IMR-90 (cell line): ENCODE results near the gene ACBD5. TPM values are rescaled to one million over a fixed set of nuclear protein-coding genes. Genes with fewer than 3 reads are reported as not detected.

Experiments used
- ATAC-seq: fragments of 200-7000 bp; cut with Tn5 transposase; 2 replicates; pipeline ENCODE4 v1.9.1; 2020; ENCODE audit warnings: low read depth, mild to moderate bottlenecking, moderate library complexity
- BruUV-seq: library from RNA; stranded (reverse); fragments of 400-500 nt; replicated peaks from 2 replicates; lab custom pipeline; 2021; lab: Mats Ljungman, UMichigan
- CTCF ChIA-PET: fragments of 300-600 bp; formaldehyde crosslinking; extraction: SDS; loops from one replicate; lab custom pipeline; 2021; ENCODE audit warnings: antibody characterized with exemption; lab: Yijun Ruan, JAX
- POLR2A ChIA-PET: fragments of 300-600 bp; sonication (Branson Sonifier 250); formaldehyde crosslinking; loops from one replicate; lab custom pipeline; 2022; ENCODE audit warnings: antibody characterized with exemption; ENCODE audit not compliant: unreplicated experiment; lab: Charles Lee
- DNase-seq: peaks from one replicate; pipeline ENCODE4 v3.0.0; 2013
- H2AFZ ChIP-seq: replicated peaks from 2 replicates; pipeline ENCODE3; 2013; ENCODE audit warnings: low read length, mild to moderate bottlenecking; ENCODE audit not compliant: poor library complexity
- H2AK5ac ChIP-seq: 2 replicates; pipeline ENCODE4 v1.6.1; 2013; ENCODE audit warnings: low read depth, low read length, inconsistent platforms
- H2AK9ac ChIP-seq: replicated peaks from 2 replicates; pipeline ENCODE3; 2013; ENCODE audit warnings: mild to moderate bottlenecking, low read depth, low read length, moderate library complexity; ENCODE audit not compliant: poor library complexity
- H2BK120ac ChIP-seq: 2 replicates; pipeline ENCODE4 v1.6.1; 2013; ENCODE audit warnings: low read depth, low read length, inconsistent platforms
- H2BK15ac ChIP-seq: 3 replicates; pipeline ENCODE4 v1.6.1; 2013; ENCODE audit warnings: low read depth, low read length, inconsistent platforms
- H2BK20ac ChIP-seq: 2 replicates; pipeline ENCODE4 v1.6.1; 2013; ENCODE audit warnings: low read depth, mild to moderate bottlenecking, inconsistent platforms, low read length, moderate library complexity
- H2BK5ac ChIP-seq: 2 replicates; pipeline ENCODE4 v1.6.1; 2013; ENCODE audit warnings: mild to moderate bottlenecking, low read depth, low read length, inconsistent platforms; ENCODE audit not compliant: poor library complexity, severe bottlenecking
- H3K14ac ChIP-seq: replicated peaks from 2 replicates; pipeline ENCODE4 v1.6.1; 2013; ENCODE audit warnings: low read depth, low read length, inconsistent platforms
- H3K18ac ChIP-seq: 2 replicates; pipeline ENCODE4 v1.6.1; 2013; ENCODE audit warnings: low read depth, low read length, control low read depth
- H3K23ac ChIP-seq: 2 replicates; pipeline ENCODE4 v1.6.1; 2013; ENCODE audit warnings: low read depth, low read length, inconsistent platforms
- H3K27ac ChIP-seq: 2 replicates; pipeline ENCODE4 v1.5.1; 2013; ENCODE audit warnings: mild to moderate bottlenecking, control low read depth, low read length; ENCODE audit not compliant: insufficient read depth
- H3K27me3 ChIP-seq: 2 replicates; pipeline ENCODE4 v1.6.1; 2013; ENCODE audit warnings: low read length; ENCODE audit not compliant: control insufficient read depth, insufficient read depth
- H3K36me3 ChIP-seq: 2 replicates; pipeline ENCODE4 v1.6.1; 2013; ENCODE audit warnings: low read length, mixed read lengths; ENCODE audit not compliant: control insufficient read depth, insufficient read depth
- H3K4ac ChIP-seq: 2 replicates; pipeline ENCODE4 v1.6.1; 2013; ENCODE audit warnings: low read depth, low read length, inconsistent platforms
- H3K4me1 ChIP-seq: 2 replicates; pipeline ENCODE4 v1.6.1; 2013; ENCODE audit warnings: low read length, mixed read lengths; ENCODE audit not compliant: control insufficient read depth, insufficient read depth
- H3K4me2 ChIP-seq: 2 replicates; pipeline ENCODE4 v1.6.1; 2013; ENCODE audit warnings: low read depth, mild to moderate bottlenecking, control low read depth, low read length, moderate library complexity
- H3K4me3 ChIP-seq: 2 replicates; pipeline ENCODE4 v1.5.1; 2013; ENCODE audit warnings: low read depth, mild to moderate bottlenecking, control low read depth, low read length, moderate library complexity; ENCODE audit not compliant: insufficient read depth
- H3K56ac ChIP-seq: 2 replicates; pipeline ENCODE4 v1.6.1; 2013; ENCODE audit warnings: low read length, inconsistent platforms; ENCODE audit not compliant: insufficient read depth; ENCODE audit errors: extremely low read depth
- H3K79me1 ChIP-seq, 2 experiments: 2 replicates each; pipeline ENCODE4 v1.6.1; 2013; ENCODE audit warnings: low read length in 2 of 2, inconsistent platforms in 1 of 2, low read depth in 1 of 2
- H3K9ac ChIP-seq: 2 replicates; pipeline ENCODE4 v1.6.1; 2013; ENCODE audit warnings: low read depth, low read length, control low read depth
- H3K9me1 ChIP-seq: 2 replicates; pipeline ENCODE4 v1.6.1; 2013; ENCODE audit warnings: low read length, inconsistent platforms; ENCODE audit not compliant: insufficient read depth
- H3K9me3 ChIP-seq: 2 replicates; pipeline ENCODE4 v1.6.1; 2013; ENCODE audit warnings: low read length; ENCODE audit not compliant: control insufficient read depth, insufficient read depth
- H4K20me1 ChIP-seq: 2 replicates; pipeline ENCODE4 v1.6.1; 2013; ENCODE audit warnings: low read length, inconsistent platforms; ENCODE audit not compliant: insufficient read depth
- H4K5ac ChIP-seq: 2 replicates; pipeline ENCODE4 v1.6.1; 2013; ENCODE audit warnings: mild to moderate bottlenecking, low read depth, low read length, control low read depth
- H4K8ac ChIP-seq, 2 experiments: 2 replicates each; pipeline ENCODE4 v1.6.1; 2013; ENCODE audit warnings: low read depth in 2 of 2, low read length in 2 of 2, control low read depth in 1 of 2, inconsistent platforms in 1 of 2
- H4K91ac ChIP-seq: 2 replicates; pipeline ENCODE4 v1.6.1; 2013; ENCODE audit warnings: low read depth, low read length, inconsistent platforms; ENCODE audit not compliant: insufficient read depth
- BHLHE40 ChIP-seq: fragments of 150-350 bp; IDR thresholded peaks from 2 replicates; pipeline ENCODE4 v1.6.1; 2016; ENCODE audit warnings: mild to moderate bottlenecking, low read depth, low read length
- CEBPB ChIP-seq: IDR thresholded peaks from 2 replicates; pipeline ENCODE4 v1.6.1; 2012; ENCODE audit warnings: low read depth, low read length, improper control_type of control experiment
- CHD1 ChIP-seq: IDR thresholded peaks from 2 replicates; pipeline ENCODE4 v1.6.1; 2012; ENCODE audit warnings: low read depth, low read length, improper control_type of control experiment
- FOS ChIP-seq: fragments of 150-350 bp; IDR thresholded peaks from 2 replicates; pipeline ENCODE4 v1.6.1; 2016; ENCODE audit warnings: low read depth, low read length
- MAFK ChIP-seq: IDR thresholded peaks from 2 replicates; pipeline ENCODE4 v1.6.1; 2012; ENCODE audit warnings: low read depth, low read length, improper control_type of control experiment
- MAZ ChIP-seq: IDR thresholded peaks from 2 replicates; pipeline ENCODE4 v1.6.1; 2012; ENCODE audit warnings: low read depth, mild to moderate bottlenecking, low read length, improper control_type of control experiment, moderate library complexity, borderline replicate concordance
- MXI1 ChIP-seq: IDR thresholded peaks from 2 replicates; pipeline ENCODE4 v1.6.1; 2012; ENCODE audit warnings: low read depth, mild to moderate bottlenecking, low read length, moderate library complexity, borderline replicate concordance
- NFE2L2 ChIP-seq: fragments of 150-350 bp; IDR thresholded peaks from 2 replicates; pipeline ENCODE4 v1.6.1; 2016; ENCODE audit warnings: low read depth, mild to moderate bottlenecking, low read length
- POLR2A ChIP-seq: IDR thresholded peaks from 2 replicates; pipeline ENCODE4 v1.6.1; 2012; ENCODE audit warnings: mild to moderate bottlenecking, low read depth, low read length
- RAD21 ChIP-seq: IDR thresholded peaks from 2 replicates; pipeline ENCODE4 v1.6.1; 2012; ENCODE audit warnings: low read length, improper control_type of control experiment
- RCOR1 ChIP-seq: IDR thresholded peaks from 2 replicates; pipeline ENCODE4 v1.6.1; 2012; ENCODE audit warnings: mild to moderate bottlenecking, low read length, improper control_type of control experiment; ENCODE audit not compliant: insufficient replicate concordance
- RFX5 ChIP-seq: IDR thresholded peaks from 2 replicates; pipeline ENCODE4 v1.8.0; 2012; ENCODE audit warnings: low read depth, mild to moderate bottlenecking, low read length, moderate library complexity
- SMC3 ChIP-seq: fragments of 150-350 bp; IDR thresholded peaks from 2 replicates; pipeline ENCODE4 v1.6.1; 2016; ENCODE audit warnings: low read depth, mild to moderate bottlenecking, antibody characterized with exemption, low read length, moderate library complexity
- dilution Hi-C: fragments of 300-500 bp; cut with HindIII; formaldehyde crosslinking; loops from one replicate; pipeline ENCODE4 v1.14.3; 2018; ENCODE audit warnings: low sequenced_read_pairs; ENCODE audit not compliant: unreplicated experiment
- in situ Hi-C: fragments of 300-500 bp; cut with MboI; formaldehyde crosslinking; loops from 3 replicates; pipeline ENCODE4 v1.14.3; 2019; ENCODE audit warnings: low sequenced_read_pairs, inconsistent platforms, mixed read lengths
- intact Hi-C: fragments of 100-400 bp; cut with micrococcal nuclease; formaldehyde crosslinking; loops from 2 replicates; pipeline ENCODE4 v1.10.0; 2022
- polyA plus RNA-seq, 3 experiments: library from polyadenylated mRNA; depleted of rRNA; stranded (reverse); fragments of >200 nt; gene quantifications; 2 replicates each; pipeline ENCODE4 v1.2.3, GENCODE V29; 2012; ENCODE audit warnings: low replicate concordance in 1 of 3
- total RNA-seq: library from RNA; depleted of rRNA; stranded (reverse); fragments of >200 nt; gene quantifications from 2 replicates; pipeline ENCODE4 v1.2.3, GENCODE V29; 2012
- TF ChIP-seq, protein P1 (sequence below): conservative IDR thresholded peaks from 2 replicates; pipeline ENCODE4 v1.5.1; 2012; ENCODE audit warnings: mild to moderate bottlenecking, low read depth, low read length, improper control_type of control experiment
- TF ChIP-seq, protein P2 (sequence below): fragments of 150-350 bp; IDR thresholded peaks from 2 replicates; pipeline ENCODE4 v1.6.1; 2016; ENCODE audit warnings: low read depth, mild to moderate bottlenecking, low read length, moderate library complexity, borderline replicate concordance
- TF ChIP-seq, protein P3 (sequence below): fragments of 150-350 bp; IDR thresholded peaks from 2 replicates; pipeline ENCODE4 v1.6.1; 2017; ENCODE audit warnings: mild to moderate bottlenecking, antibody characterized with exemption, low read length, low read depth

The ACBD5 gene
- total and polyA plus RNA-seq, 2 of the 4 experiments (the other 2 are of a cell fraction): 7.7 to 11.7 TPM

DNA sequence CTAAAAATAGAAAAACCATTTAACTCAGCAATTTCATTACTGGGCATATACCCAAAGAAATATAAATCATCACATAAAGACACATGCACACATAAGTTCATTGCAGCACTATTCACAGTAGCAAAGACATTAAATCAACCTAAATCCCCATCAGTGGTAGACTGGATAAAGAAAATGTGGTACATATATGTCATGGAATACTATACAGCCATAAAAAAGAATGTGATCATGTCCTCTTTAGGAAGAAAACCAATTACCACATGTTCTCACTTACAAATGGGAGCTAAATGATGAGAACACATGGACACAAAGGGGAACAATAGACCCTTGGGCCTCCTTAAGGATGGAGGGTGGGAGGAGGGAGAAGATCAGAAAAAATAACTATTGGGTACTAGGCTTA, 36.0 kb upstream of the ACBD5 start:
- no peak overlapping the region for H2BK5ac ChIP-seq
- H2BK120ac ChIP-seq: no peak overlapping the region
- H3K4me2 ChIP-seq: no peak overlapping the region
- H3K4ac ChIP-seq: no peak overlapping the region
- no peaks in the 10 kb centered on the region for H3K36me3 ChIP-seq
- no peak overlapping the region for H3K56ac ChIP-seq
- no peak overlapping the region for H4K91ac ChIP-seq
- no peaks in the 10 kb centered on the region for H3K9me3 ChIP-seq
- H2BK15ac ChIP-seq: no peak overlapping the region
- dilution Hi-C loops (no loop called here), intact Hi-C loops (no loop called here), in situ Hi-C loops (no loop called here)
- no peak for DNase-seq
- no peaks in the 10 kb centered on the region for H3K9me1 ChIP-seq
- no peak overlapping the region for H4K5ac ChIP-seq
- no peaks in the 10 kb centered on the region for H3K79me1 ChIP-seq
- no peak overlapping the region for H3K27ac ChIP-seq
- BruUV-seq: no TSS peak
- no peak overlapping the region for H2AK5ac ChIP-seq
- no peak overlapping the region for H3K14ac ChIP-seq
- H3K9ac ChIP-seq: no peak overlapping the region
- H3K27me3 ChIP-seq: no peaks in the 10 kb centered on the region
- H3K4me1 ChIP-seq: no peaks in the 10 kb centered on the region
- H3K4me3 ChIP-seq: no peak overlapping the region
- no peak overlapping the region for H2AFZ ChIP-seq
- H4K8ac ChIP-seq: no peak overlapping the region
- H4K20me1 ChIP-seq: no peaks in the 10 kb centered on the region
- POLR2A ChIA-PET: no interaction called here
- ATAC-seq: no peak
- CTCF ChIA-PET: no interaction called here
- no peak overlapping the region for H3K23ac ChIP-seq
- no peak overlapping the region for H2BK20ac ChIP-seq
- H2AK9ac ChIP-seq: no peak overlapping the region
- H3K18ac ChIP-seq: no peak overlapping the region
- TF ChIP-seq, protein P1, sequence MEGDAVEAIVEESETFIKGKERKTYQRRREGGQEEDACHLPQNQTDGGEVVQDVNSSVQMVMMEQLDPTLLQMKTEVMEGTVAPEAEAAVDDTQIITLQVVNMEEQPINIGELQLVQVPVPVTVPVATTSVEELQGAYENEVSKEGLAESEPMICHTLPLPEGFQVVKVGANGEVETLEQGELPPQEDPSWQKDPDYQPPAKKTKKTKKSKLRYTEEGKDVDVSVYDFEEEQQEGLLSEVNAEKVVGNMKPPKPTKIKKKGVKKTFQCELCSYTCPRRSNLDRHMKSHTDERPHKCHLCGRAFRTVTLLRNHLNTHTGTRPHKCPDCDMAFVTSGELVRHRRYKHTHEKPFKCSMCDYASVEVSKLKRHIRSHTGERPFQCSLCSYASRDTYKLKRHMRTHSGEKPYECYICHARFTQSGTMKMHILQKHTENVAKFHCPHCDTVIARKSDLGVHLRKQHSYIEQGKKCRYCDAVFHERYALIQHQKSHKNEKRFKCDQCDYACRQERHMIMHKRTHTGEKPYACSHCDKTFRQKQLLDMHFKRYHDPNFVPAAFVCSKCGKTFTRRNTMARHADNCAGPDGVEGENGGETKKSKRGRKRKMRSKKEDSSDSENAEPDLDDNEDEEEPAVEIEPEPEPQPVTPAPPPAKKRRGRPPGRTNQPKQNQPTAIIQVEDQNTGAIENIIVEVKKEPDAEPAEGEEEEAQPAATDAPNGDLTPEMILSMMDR: no peak
- TF ChIP-seq RAD21 (no peak), MAFK (no peak), SMC3 (no peak), CEBPB (no peak), RCOR1 (no peak), MAZ (no peak), FOS (no peak), NFE2L2 (no peak), CHD1 (no peak), POLR2A (no peak), BHLHE40 (no peak), RFX5 (no peak), MXI1 (no peak)
- TF ChIP-seq, protein P2, sequence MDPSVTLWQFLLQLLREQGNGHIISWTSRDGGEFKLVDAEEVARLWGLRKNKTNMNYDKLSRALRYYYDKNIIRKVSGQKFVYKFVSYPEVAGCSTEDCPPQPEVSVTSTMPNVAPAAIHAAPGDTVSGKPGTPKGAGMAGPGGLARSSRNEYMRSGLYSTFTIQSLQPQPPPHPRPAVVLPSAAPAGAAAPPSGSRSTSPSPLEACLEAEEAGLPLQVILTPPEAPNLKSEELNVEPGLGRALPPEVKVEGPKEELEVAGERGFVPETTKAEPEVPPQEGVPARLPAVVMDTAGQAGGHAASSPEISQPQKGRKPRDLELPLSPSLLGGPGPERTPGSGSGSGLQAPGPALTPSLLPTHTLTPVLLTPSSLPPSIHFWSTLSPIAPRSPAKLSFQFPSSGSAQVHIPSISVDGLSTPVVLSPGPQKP: no peak
- TF ChIP-seq, protein P3, sequence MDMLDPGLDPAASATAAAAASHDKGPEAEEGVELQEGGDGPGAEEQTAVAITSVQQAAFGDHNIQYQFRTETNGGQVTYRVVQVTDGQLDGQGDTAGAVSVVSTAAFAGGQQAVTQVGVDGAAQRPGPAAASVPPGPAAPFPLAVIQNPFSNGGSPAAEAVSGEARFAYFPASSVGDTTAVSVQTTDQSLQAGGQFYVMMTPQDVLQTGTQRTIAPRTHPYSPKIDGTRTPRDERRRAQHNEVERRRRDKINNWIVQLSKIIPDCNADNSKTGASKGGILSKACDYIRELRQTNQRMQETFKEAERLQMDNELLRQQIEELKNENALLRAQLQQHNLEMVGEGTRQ: no peak
